HL-60 (cell line): ENCODE measurements around the gene PPP1R12B.
"Not testable (repeated sequence)": the region's sequence is repeated elsewhere in the genome, so short reads cannot be mapped to it uniquely, and the experiment has no call there.

ENCODE experiments used
- DNase-seq, 2 experiments: peaks; one replicate each; pipeline ENCODE4 v3.0.0-alpha.2; 2010 to 2020; ENCODE audit warnings: low read depth in 1 of 2, low spot score in 1 of 2
- H3K27ac ChIP-seq: fragments of 250-450 bp; sonication (Bioruptor Pico); replicated peaks from 2 replicates; pipeline ENCODE4 v1.5.1; 2020; ENCODE audit warnings: mild to moderate bottlenecking, moderate library complexity
- H3K27me3 ChIP-seq: fragments of 250-450 bp; sonication (Bioruptor Pico); 2 replicates; pipeline ENCODE4 v1.5.1; 2021; ENCODE audit warnings: mild to moderate bottlenecking, moderate library complexity; ENCODE audit not compliant: insufficient read depth, poor library complexity, severe bottlenecking
- H3K4me3 ChIP-seq: replicated peaks from 2 replicates; pipeline ENCODE4 v1.5.1; 2011; ENCODE audit warnings: mild to moderate bottlenecking, control low read depth, low read length; ENCODE audit not compliant: insufficient read depth
- GABPA ChIP-seq: IDR thresholded peaks from 2 replicates; pipeline ENCODE4 v1.6.1; 2012; ENCODE audit warnings: low read depth
- POLR2AphosphoS5 ChIP-seq: IDR thresholded peaks from 2 replicates; pipeline ENCODE4 v1.6.1; 2012; ENCODE audit warnings: low read depth
- SPI1 ChIP-seq: IDR thresholded peaks from 2 replicates; pipeline ENCODE4 v1.6.1; 2012; ENCODE audit warnings: low read depth, mild to moderate bottlenecking, borderline replicate concordance
- TF ChIP-seq, protein P1 (sequence below): IDR thresholded peaks from 2 replicates; pipeline ENCODE4 v1.6.1; 2012; ENCODE audit warnings: low read depth; ENCODE audit not compliant: insufficient replicate concordance
- TF ChIP-seq, protein P2 (sequence below): IDR thresholded peaks from one replicate; pipeline ENCODE4 v1.5.1; 2011; ENCODE audit warnings: low read length, control low read depth, inconsistent platforms; ENCODE audit not compliant: insufficient read depth

The PPP1R12B gene

DNA sequence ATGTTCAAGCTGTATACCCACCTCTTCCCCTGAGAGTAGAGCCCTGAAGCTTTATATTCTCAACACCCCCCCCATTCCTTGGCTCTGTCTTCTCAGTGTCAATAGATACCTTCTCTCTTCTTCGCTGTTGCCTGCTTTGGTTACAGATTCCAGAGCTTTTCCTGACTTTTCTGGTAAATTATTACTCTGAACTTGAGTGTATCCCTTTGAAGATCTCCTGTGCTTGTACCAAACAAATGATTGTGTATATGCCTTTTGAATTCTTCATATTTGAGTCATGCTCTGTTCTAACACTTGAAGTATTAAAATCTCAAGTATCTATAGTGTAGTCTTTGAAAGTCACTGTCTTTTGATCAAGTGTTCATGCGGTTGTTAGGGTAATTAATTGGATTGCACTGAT, 32.0 kb downstream of the PPP1R12B start:
- DNase-seq, H3K4me3 ChIP-seq, H3K27ac ChIP-seq, H3K27me3 ChIP-seq: not testable (repeated sequence)

DNA sequence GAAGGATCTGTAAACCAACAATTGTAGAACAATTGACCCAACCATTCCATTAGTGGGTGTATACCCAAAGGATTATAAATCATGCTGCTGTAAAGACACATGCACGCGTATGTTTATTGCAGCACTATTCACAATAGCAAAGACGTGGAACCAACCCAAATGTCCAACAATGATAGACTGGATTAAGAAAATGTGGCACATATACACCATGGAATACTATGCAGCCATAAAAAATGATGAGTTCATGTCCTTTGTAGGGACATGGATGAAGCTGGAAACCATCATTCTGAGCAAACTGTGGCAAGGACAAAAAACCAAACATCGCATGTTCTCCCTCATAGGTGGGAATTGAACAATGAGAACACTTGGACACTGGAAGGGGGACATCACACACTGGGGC, 33.4 kb downstream of the PPP1R12B start:
- H3K27ac ChIP-seq, H3K27me3 ChIP-seq, DNase-seq, H3K4me3 ChIP-seq: not testable (repeated sequence)

DNA sequence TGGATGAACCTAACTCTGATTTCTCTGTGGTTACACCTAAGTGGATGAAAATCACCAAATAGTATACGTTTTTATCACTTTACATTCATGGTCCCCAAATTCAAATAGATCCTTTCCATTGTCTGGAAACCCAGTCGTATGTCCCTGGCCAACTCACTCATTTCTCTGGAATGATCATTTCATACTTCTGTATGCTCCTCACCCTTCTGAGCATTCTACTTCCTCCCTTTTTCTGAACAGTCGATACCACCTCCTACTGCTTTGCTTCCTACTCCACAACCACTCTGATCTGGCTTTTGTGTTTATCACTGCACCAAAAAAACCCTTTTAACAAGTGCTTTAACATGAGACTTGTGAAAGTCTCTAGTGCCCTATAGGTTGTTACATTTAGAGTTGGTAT, 47.3 kb downstream of the PPP1R12B start:
- H3K4me3 ChIP-seq, H3K27me3 ChIP-seq, DNase-seq, H3K27ac ChIP-seq: not testable (repeated sequence)

- Histone ChIP-seq H3K27me3 (no peaks in the 10 kb centered on the region), H3K27ac (no peak overlapping the region), H3K4me3 (no peak overlapping the region)
- TF ChIP-seq POLR2AphosphoS5 (no peak), GABPA (no peak), SPI1 (no peak)
- TF ChIP-seq, protein P1, sequence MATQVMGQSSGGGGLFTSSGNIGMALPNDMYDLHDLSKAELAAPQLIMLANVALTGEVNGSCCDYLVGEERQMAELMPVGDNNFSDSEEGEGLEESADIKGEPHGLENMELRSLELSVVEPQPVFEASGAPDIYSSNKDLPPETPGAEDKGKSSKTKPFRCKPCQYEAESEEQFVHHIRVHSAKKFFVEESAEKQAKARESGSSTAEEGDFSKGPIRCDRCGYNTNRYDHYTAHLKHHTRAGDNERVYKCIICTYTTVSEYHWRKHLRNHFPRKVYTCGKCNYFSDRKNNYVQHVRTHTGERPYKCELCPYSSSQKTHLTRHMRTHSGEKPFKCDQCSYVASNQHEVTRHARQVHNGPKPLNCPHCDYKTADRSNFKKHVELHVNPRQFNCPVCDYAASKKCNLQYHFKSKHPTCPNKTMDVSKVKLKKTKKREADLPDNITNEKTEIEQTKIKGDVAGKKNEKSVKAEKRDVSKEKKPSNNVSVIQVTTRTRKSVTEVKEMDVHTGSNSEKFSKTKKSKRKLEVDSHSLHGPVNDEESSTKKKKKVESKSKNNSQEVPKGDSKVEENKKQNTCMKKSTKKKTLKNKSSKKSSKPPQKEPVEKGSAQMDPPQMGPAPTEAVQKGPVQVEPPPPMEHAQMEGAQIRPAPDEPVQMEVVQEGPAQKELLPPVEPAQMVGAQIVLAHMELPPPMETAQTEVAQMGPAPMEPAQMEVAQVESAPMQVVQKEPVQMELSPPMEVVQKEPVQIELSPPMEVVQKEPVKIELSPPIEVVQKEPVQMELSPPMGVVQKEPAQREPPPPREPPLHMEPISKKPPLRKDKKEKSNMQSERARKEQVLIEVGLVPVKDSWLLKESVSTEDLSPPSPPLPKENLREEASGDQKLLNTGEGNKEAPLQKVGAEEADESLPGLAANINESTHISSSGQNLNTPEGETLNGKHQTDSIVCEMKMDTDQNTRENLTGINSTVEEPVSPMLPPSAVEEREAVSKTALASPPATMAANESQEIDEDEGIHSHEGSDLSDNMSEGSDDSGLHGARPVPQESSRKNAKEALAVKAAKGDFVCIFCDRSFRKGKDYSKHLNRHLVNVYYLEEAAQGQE: no peak
- TF ChIP-seq, protein P2, sequence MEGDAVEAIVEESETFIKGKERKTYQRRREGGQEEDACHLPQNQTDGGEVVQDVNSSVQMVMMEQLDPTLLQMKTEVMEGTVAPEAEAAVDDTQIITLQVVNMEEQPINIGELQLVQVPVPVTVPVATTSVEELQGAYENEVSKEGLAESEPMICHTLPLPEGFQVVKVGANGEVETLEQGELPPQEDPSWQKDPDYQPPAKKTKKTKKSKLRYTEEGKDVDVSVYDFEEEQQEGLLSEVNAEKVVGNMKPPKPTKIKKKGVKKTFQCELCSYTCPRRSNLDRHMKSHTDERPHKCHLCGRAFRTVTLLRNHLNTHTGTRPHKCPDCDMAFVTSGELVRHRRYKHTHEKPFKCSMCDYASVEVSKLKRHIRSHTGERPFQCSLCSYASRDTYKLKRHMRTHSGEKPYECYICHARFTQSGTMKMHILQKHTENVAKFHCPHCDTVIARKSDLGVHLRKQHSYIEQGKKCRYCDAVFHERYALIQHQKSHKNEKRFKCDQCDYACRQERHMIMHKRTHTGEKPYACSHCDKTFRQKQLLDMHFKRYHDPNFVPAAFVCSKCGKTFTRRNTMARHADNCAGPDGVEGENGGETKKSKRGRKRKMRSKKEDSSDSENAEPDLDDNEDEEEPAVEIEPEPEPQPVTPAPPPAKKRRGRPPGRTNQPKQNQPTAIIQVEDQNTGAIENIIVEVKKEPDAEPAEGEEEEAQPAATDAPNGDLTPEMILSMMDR: no peak
- DNase-seq: no peak
These were observed 48.8 kb downstream of the PPP1R12B start for GRCh38 chr1:202397256-202397655.

DNA sequence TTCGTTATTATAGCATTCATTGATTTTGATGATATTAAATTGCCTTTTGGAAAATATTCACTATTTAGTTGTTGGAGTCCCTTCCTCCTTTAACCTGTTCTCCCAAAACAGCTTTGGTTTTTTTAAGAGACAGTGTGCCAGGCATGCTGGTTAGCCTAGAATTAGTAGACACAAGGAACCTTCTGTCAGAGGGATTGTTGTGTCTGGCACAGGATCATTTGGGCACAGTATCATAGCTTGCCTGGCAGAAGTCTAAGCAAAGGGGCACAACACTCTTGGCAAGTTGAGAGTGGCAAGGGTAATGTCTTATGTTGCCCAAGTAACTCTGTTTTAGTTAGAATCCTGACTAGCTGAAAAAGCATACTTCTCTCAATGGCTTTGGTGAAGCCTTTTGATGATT, 49.9 kb downstream of the PPP1R12B start:
- not testable (repeated sequence) for H3K4me3 ChIP-seq, H3K27ac ChIP-seq, DNase-seq, H3K27me3 ChIP-seq

GRCh38 chr1:202401771-202402170, 53.3 kb downstream of the PPP1R12B start:
- H3K4me3 ChIP-seq, DNase-seq, H3K27me3 ChIP-seq, H3K27ac ChIP-seq: not testable (repeated sequence)

DNA sequence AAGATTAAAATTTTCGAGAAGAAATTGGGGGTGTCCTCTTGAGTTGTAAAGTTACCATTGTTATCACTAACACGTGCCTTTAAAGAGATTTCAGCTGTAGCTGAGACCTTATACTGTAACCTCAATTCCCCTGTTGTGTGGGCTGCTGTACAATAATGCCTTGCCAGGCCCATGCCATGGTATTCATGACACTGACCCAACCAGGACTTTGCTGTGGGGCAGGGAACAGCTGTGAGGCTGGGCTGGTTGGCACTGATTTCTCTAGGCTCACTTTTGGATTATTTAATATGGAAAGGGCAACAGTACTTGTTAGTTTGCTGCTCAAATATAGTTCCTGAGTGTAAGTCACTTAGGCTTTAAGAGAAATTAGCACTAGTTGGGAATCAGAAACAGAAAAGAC, 54.9 kb downstream of the PPP1R12B start:
- not testable (repeated sequence) for H3K27me3 ChIP-seq, DNase-seq, H3K4me3 ChIP-seq, H3K27ac ChIP-seq

- H3K27ac ChIP-seq: no peak overlapping the region
- no peak for DNase-seq
- H3K4me3 ChIP-seq: no peak overlapping the region
- TF ChIP-seq, protein P2: no peak
- TF ChIP-seq SPI1 (no peak), GABPA (no peak), POLR2AphosphoS5 (no peak)
- TF ChIP-seq, protein P1: no peak
- H3K27me3 ChIP-seq: no peaks in the 10 kb centered on the region
These were observed 57.4 kb downstream of the PPP1R12B start for GRCh38 chr1:202405928-202406327.

DNA sequence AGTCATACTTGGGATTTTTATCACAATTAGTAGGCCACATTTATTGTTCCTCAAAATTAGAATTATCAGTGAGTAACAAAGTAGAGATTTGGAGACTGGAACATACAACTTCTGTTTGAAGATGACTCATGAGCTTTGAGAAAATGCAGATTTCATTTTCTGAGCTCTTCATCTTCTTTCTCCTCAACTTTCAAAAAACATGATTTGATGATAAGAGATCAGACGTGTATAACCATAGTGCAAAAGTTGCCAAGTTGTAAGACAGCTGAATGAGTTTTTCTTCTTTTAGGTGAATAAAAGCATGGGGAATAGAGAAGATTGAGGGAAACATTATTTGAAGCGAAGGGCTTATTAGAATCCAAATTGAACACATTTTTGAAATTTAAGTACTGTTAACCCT, 58.4 kb downstream of the PPP1R12B start:
- H3K27ac ChIP-seq, DNase-seq, H3K27me3 ChIP-seq: not testable (repeated sequence)

GRCh38 chr1:202407378-202407777, 58.9 kb downstream of the PPP1R12B start:
- H3K27ac ChIP-seq, H3K4me3 ChIP-seq, H3K27me3 ChIP-seq, DNase-seq: not testable (repeated sequence)

More for the DNA sequence above, 58.4 kb downstream of the PPP1R12B start:
- not testable (repeated sequence) for H3K4me3 ChIP-seq
